GM12873 (cell line): Measurements from ENCODE around the gene SETDB1.

Experiments
- TF ChIP-seq, protein P1 (sequence below): IDR thresholded peaks from 2 replicates; pipeline ENCODE4 v1.5.1; 2012; ENCODE audit warnings: low read depth, mild to moderate bottlenecking, moderate library complexity, low read length, control low read depth; ENCODE audit not compliant: insufficient read depth; ENCODE audit errors: missing control alignments

The SETDB1 gene

GRCh38 chr1:150972417-150972940 lies 46.3 kb downstream of the SETDB1 start:
- TF ChIP-seq, protein P1, sequence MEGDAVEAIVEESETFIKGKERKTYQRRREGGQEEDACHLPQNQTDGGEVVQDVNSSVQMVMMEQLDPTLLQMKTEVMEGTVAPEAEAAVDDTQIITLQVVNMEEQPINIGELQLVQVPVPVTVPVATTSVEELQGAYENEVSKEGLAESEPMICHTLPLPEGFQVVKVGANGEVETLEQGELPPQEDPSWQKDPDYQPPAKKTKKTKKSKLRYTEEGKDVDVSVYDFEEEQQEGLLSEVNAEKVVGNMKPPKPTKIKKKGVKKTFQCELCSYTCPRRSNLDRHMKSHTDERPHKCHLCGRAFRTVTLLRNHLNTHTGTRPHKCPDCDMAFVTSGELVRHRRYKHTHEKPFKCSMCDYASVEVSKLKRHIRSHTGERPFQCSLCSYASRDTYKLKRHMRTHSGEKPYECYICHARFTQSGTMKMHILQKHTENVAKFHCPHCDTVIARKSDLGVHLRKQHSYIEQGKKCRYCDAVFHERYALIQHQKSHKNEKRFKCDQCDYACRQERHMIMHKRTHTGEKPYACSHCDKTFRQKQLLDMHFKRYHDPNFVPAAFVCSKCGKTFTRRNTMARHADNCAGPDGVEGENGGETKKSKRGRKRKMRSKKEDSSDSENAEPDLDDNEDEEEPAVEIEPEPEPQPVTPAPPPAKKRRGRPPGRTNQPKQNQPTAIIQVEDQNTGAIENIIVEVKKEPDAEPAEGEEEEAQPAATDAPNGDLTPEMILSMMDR: no peak

DNA sequence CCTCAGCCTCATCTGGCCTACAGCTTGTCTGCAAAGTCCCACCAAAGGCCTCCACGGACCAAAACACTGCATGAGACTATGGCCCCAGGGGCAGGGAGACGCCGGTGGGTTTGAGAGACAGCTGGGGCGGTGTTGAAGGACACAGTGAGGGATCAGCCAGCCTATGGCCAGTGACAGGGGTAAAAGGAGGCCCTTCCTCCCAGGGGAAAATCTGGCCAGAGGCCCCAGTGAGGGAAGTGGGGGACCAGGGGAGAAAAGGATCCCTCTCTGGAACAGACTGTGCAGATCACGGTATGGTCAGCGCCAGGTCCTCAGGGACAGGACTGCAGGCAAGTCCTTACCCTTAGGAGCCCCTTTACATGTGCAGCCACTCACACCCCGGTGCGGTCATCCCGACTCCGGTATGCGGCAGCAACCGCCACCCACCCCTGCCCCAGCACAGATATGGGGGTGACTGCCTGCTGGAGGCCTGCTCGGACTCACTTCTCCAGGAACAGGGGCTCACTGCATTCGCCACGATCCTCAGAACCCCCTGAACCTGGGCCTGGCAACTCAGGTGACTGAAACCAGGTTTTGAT lies 47.2 kb downstream of the SETDB1 start:
- TF ChIP-seq, protein P1: no peak

DNA sequence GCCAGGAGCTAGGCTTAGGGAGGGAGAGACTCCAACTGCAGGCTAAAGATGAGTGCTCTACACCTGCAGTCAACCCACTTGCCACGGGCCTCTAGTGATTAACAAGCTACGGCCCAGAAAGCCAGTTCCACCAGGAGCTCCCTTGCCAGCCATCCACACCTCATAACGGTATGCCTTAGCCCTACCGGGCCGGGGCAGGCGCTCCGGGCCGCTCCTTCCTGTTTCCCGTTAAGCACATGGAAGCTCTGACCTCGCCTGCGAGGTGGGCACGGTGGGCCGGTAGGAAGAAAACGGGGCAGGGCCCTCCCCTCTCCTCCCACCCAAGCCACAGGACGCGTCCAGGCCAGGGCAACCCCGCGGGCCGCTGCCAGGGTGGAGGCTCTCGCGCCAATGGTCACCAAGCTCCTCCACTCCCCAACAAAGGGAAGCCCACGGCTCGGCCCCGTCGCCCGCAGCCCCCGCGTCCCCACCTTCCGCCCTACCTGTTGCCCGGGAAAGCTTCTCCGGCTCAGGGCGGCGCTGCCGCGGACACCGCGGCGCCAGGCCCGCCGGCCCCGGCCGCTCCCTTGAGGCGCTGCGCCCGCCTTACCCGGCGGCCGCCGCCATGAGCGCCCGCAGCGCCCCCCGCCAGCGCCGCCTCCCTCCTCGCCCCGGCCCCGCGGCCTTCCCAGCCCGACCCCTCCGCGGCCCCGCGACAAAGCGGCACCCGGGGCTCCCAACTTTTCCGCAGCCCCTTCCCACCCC lies 47.8 kb downstream of the SETDB1 start:
- TF ChIP-seq, protein P1: no peak

DNA sequence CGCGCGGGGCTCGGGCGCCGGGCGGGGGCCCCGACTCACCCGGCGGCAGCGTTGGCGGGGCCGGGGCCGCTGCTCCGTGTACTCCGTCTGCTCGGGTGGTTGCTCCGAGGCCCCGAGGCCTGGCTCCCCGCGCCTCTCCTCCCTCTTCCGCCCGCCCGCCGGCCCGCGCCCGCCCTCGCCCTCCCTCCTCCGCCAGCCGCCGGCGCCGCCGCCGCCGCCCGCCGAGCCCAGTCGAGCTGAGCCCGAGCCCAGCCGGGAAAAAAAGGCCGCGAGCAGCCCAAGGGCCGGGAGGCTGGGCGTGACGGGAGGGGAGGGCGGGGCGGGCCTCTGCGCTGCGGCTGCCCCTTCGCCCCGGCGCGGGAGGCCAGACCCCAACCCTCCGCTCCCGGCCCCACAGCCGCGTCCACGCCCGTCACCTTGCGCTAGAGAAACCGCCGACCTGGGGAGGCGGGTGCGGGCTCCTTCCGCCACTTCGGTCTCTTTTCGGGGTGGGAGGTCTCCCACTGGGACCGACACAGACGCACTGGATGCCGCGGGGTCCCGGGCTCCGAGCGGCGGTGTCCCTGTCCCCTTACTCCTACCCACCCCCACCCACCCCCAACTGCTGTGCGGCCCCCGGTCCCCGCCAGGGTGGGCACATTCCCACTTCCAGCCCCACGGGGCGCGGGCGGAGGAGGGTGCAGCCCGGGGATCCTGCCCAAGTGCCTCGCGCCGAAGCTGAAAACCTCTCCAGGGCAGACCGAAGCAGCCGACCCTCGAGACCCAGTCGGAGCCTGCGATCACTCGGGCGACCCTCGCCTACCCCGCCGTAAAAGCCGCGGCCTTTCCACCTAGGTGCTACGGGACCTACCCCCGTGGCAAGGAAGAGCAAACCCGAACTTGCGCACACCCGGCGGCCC lies 48.7 kb downstream of the SETDB1 start, which contains the start of gene CERS2:
TSS of gene CERS2 (minus strand) at position 256 of the 899 bp plus-strand sequence. CDS start 5,745 bp downstream, outside the sequence.
- TF ChIP-seq, protein P1: no peak

DNA sequence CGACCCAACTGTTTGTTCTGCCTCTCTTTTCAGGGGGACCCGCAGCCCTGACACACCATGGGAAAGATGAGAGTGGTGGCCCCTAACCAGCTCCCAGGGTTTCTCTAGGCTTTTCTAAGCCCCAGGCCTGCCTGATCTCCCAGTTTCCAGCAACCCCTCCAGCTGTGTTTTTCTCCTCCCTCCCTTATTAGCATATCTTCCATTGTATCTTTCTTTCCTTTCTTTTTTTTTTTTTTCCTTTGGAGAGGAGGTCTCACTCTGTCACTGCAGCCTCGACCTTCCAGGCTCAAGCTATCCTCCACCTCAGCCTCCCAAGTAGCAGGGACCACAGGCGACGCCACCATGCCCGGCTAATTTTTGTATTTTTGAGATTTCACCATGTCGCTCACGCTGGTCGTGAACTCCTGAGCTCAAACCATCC lies 50.2 kb downstream of the SETDB1 start:
- TF ChIP-seq, protein P1: no peak

GRCh38 chr1:150976879-150977694 lies 50.9 kb downstream of the SETDB1 start:
- TF ChIP-seq, protein P1: no peak
